ENCODE measurements around the gene MDH1B. TPM values are rescaled to one million over a fixed set of nuclear protein-coding genes. Genes with fewer than 3 reads are reported as not detected.
"Not testable (repeated sequence)": the region's sequence is repeated elsewhere in the genome, so short reads cannot be mapped to it uniquely, and the experiment has no call there.

Gene MDH1B
- total RNA-seq (1 to 10 TPM in 5 of 9 donors, under 1 TPM in 4; 0.30 to 2.0 (median 1.1) TPM), polyA plus RNA-seq (under 1 TPM; 0.33 to 0.53 TPM)
- long read RNA-seq, donor 1 = 0 reads
- long read RNA-seq, donor 2, partial matches to known transcripts = 0 of 1 reads
- long read RNA-seq, donor 2, other reads (novel, unspliced or antisense) = 0 of 1 reads
- long read RNA-seq, donor 3 = 0 reads

DNA sequence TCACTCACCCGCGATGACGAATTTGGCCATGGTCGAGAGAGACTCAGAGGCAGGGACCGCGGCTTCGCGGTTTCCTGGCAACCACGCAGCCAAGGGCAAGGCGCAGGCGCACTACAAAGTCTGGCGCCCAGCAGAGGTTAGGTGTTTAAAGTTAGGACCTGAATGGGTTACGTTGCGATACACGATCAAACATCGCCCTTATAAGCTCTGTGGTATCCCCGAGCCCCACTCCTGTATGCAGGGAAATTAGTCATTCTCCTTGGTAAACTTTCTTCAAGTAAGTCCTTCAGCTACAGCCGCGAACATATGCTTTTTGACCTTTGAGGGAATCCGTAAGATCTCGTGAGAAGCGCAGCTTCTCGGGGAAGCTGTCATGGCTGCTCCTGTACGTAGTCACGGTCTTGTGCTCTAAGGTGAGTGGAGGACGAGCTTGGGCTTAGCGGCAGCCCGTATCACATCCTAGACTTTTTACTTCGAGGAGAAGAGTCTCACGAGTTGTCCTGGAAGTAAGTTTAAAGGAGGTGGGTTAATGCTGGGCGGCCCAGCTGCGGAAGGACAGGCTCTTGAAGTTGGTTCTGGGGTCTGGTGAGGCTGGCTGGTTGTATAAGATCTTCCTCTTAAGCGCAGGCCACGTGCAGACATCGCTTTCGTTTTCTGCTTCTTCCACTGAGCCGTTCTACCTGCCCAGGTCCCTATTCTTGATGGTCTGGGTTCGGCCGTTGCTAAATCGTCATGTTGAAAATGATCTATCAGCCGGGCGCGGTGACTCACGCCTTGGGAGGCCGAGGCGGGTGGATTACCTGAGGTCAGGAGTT, at the start of gene MDH1B, which contains the start of gene FASTKD2:
Gene MDH1B (minus strand): TSS at position 87 of the 815 bp plus-strand sequence. CDS start 57 bp downstream, at position 30.
Gene FASTKD2 (plus strand): TSS at position 365 of the 815 bp plus-strand sequence. CDS start 1,088 bp downstream, outside the sequence.
- Histone ChIP-seq H3K36me3 (peaks cover 0 to 37% (median 23%) of the 10 kb centered on the region in 9 donors), H3K4me1 (peaks cover 3 to 43% (median 35%) of the 10 kb centered on the region in 12 donors), H3K4me3 (peak within 1 kb of the TSS; percentile 68 to 97 (median 84)), H3K27ac (peak within 1 kb of the TSS; percentile 82 to 95 (median 89)), H3K27me3 (peaks cover 0 to 3% (median 0%) of the 10 kb centered on the region in 9 donors), H3K9me3 (no peaks in the 10 kb centered on the region)
- 0% methylated on average over 39 to 46 of the region's 46 CpGs for WGBS, 4 donors
- TF ChIP-seq POLR2A (IDR thresholded peaks at IDR 0.05) = no peak
- TF ChIP-seq, protein P1, sequence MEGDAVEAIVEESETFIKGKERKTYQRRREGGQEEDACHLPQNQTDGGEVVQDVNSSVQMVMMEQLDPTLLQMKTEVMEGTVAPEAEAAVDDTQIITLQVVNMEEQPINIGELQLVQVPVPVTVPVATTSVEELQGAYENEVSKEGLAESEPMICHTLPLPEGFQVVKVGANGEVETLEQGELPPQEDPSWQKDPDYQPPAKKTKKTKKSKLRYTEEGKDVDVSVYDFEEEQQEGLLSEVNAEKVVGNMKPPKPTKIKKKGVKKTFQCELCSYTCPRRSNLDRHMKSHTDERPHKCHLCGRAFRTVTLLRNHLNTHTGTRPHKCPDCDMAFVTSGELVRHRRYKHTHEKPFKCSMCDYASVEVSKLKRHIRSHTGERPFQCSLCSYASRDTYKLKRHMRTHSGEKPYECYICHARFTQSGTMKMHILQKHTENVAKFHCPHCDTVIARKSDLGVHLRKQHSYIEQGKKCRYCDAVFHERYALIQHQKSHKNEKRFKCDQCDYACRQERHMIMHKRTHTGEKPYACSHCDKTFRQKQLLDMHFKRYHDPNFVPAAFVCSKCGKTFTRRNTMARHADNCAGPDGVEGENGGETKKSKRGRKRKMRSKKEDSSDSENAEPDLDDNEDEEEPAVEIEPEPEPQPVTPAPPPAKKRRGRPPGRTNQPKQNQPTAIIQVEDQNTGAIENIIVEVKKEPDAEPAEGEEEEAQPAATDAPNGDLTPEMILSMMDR (IDR thresholded peaks at IDR 0.05) = no peak
- intact Hi-C loops (cut with DNase I) = loop anchor here in 2 of 10 donors (5.0 to 10.0 kb wide), 3 partner anchors 73 to 949 kb away; partner anchors contain the start of gene CCNYL1 (in 1 of the 2)
- ATAC-seq (peak; percentile 96 to 99 (median 98)), DNase-seq (peak; percentile 85 to 93 (median 91))

DNA sequence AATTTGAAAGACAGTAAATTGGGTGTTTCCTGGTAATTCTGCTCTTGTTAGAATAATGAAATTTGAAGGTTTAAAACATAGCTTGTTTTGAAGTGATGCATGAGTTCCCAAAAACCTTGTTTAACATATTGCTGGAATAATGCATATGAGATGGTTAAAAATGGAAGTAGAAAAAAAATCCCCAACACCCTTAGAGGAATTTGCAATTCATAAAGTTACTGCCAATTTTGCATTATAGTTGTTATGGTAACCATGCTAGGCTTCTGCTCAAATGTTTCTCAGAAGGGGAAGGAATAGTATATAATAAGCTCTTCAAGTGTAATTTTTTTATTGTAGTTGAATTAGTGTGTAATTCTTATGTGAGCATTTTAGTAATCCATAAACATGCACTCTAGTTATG, 49.4 kb upstream of the MDH1B start:
- DNase-seq (no peak), ATAC-seq (no peak)
- intact Hi-C loops (cut with DNase I) = no loop called here
- TF ChIP-seq, protein P1 (IDR thresholded peaks at IDR 0.05) = no peak
- no peak for TF ChIP-seq POLR2A (IDR thresholded peaks at IDR 0.05)
- H3K4me1 ChIP-seq = no peaks in the 10 kb centered on the region
- H3K27me3 ChIP-seq = no peaks in the 10 kb centered on the region
- H3K9me3 ChIP-seq = peaks cover 0 to 13% (median 0%) of the 10 kb centered on the region in 12 donors
- no peak overlapping the region for H3K4me3 ChIP-seq
- no peak overlapping the region for H3K27ac ChIP-seq
- no peaks in the 10 kb centered on the region for H3K36me3 ChIP-seq

DNA sequence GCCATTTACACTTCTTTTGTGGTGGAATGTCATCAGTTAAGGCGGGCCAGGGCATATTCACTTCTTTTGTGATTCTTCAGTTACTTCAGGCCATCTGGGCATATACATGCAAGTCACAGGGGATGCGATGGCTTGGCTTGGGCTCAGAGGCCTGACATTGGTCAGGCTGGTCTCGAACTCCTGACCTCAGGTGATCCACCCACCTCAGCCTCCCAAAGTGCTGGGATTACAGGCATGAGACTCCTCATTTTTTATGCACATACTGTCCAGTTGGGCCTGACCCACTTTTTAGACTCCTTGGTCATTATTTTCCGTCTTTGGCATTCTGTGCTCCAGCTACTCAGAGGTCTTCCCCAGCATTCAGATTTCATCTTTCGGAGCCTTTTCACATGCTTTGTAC, 47.3 kb upstream of the MDH1B start:
- ATAC-seq; H3K27me3 ChIP-seq; H3K36me3 ChIP-seq; H3K4me1 ChIP-seq; H3K4me3 ChIP-seq; DNase-seq; H3K27ac ChIP-seq; intact Hi-C loops (cut with DNase I): not testable (repeated sequence)
- H3K9me3 ChIP-seq = peaks cover 0 to 13% (median 0%) of the 10 kb centered on the region in 12 donors
- 94 to 98% (median 97%) methylated on average over 3 to 5 of the region's 5 CpGs for WGBS, 4 donors

DNA sequence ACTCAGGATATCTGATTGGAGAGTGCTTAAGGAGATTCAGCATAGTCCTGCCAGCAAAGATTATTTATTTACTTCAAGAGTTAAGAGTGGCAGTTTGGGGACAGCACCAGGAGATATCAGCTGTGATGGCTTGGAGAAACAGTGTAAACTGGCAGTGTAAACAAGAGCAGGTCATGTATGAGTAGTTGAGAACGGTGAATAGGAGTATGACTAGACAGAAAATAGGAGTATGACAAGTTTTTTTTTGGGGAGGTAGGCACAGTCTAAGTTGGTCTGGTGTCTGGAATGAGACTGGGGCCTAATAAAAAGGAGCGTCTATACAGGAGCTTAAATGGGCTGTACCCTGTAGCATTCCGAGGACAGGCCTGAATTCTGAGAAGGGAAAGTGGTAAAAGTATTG, 42.5 kb upstream of the MDH1B start:
- not testable (repeated sequence) for H3K27me3 ChIP-seq, H3K27ac ChIP-seq, DNase-seq, H3K36me3 ChIP-seq, H3K4me3 ChIP-seq, ATAC-seq, H3K9me3 ChIP-seq
- intact Hi-C loops (cut with DNase I) = loop anchor here in 2 of 10 donors (10.0 kb wide), 2 partner anchors 357 to 527 kb away; partner anchors contain the start of gene KLF7 (in 2 of the 2)
- H3K4me1 ChIP-seq = peaks cover 0 to 11% (median 0%) of the 10 kb centered on the region in 12 donors
- 92 to 99% (median 95%) methylated on average over 2 to 3 of the region's 3 CpGs for WGBS, 4 donors

All from heart left ventricle (tissue), 16 donors.